ENCODE results near the gene DHRS2. TPM values are rescaled to one million over a fixed set of nuclear protein-coding genes. Genes with fewer than 3 reads are reported as not detected.

DHRS2 gene
- polyA plus RNA-seq, 1 of the 3 experiments (the other 2 are of a cell fraction): 1.2 TPM

- H3K27me3 ChIP-seq (ENCODE audit: insufficient read depth): peaks cover 4% of the 10 kb centered on the region; the same call in 1 of the 2 replicates
- TF ChIP-seq SIN3A (IDR thresholded peaks at IDR 0.05; ENCODE audit: borderline replicate concordance, low read depth, low read length): no peak
- no peak for TF ChIP-seq NFIC (IDR thresholded peaks at IDR 0.05; ENCODE audit: borderline replicate concordance)
- TF ChIP-seq TAF1 (IDR thresholded peaks at IDR 0.05; ENCODE audit: borderline replicate concordance, low read depth, low read length): no peak
- WGBS (ENCODE audit: low lambda C conversion rate): 15% methylated on average over 7 of the region's 8 CpGs
- no peak overlapping the region for H3K4me2 ChIP-seq
- H2AFZ ChIP-seq (ENCODE audit: low read depth): no peak overlapping the region
- no peaks in the 10 kb centered on the region for H3K79me2 ChIP-seq (ENCODE audit: insufficient read depth)
- no peaks in the 10 kb centered on the region for H3K9me3 ChIP-seq
- no peak overlapping the region for H3K4me3 ChIP-seq (ENCODE audit: low read depth in 2 of 2, low read length in 1 of 2)
- H3K9me2 ChIP-seq: no peaks in the 10 kb centered on the region
- no peaks in the 10 kb centered on the region for H3K36me3 ChIP-seq (replicated peaks in 1 of 2; ENCODE audit: control insufficient read depth in 1 of 2, insufficient read depth in 2 of 2, low read length in 1 of 2)
- H3K9ac ChIP-seq: no peak overlapping the region
- CTCF ChIA-PET: no interaction called here
- POLR2A ChIA-PET: no interaction called here
- peaks cover 0 to 9% of the 10 kb centered on the region in 2 experiments; a peak in 1 of 4 replicates for H3K4me1 ChIP-seq (ENCODE audit: control insufficient read depth in 1 of 2, insufficient read depth in 2 of 2, low read depth in 1 of 2, low read length in 1 of 2)
- DNase-seq: no peak
- H4K20me1 ChIP-seq (ENCODE audit: insufficient read depth): no peaks in the 10 kb centered on the region
- H3F3A ChIP-seq (replicated peaks; ENCODE audit: insufficient read depth): no peaks in the 10 kb centered on the region
- H3K27ac ChIP-seq (ENCODE audit: low read depth in 2 of 2, low read length in 1 of 2): no peak overlapping the region
Measured at GRCh38 chr14:23694085-23694948, 58.2 kb downstream of the DHRS2 start.

Other genes with a start within 250 kb of the DHRS2 start
- not detected in 2 replicates for gene MYH6, start 228.1 kb upstream of the DHRS2 start, polyA plus RNA-seq (2012; rRNA removed)
- gene MYH7, start 200.7 kb upstream of the DHRS2 start, polyA plus RNA-seq (2012; rRNA removed): not detected in 2 replicates
- 64.3 and 85.9 TPM in 2 replicates for gene NGDN, start 166.7 kb upstream of the DHRS2 start, polyA plus RNA-seq (2012; rRNA removed)
- 0.28 and 0.77 TPM in 2 replicates for gene ZFHX2, start 84.6 kb upstream of the DHRS2 start, polyA plus RNA-seq (2012; rRNA removed)
- gene THTPA, start 80.1 kb upstream of the DHRS2 start, polyA plus RNA-seq (2012; rRNA removed): 15.5 and 16.3 TPM in 2 replicates
- gene AP1G2, start 68.6 kb upstream of the DHRS2 start, polyA plus RNA-seq (2012; rRNA removed): 88.3 and 114 TPM in 2 replicates
- 8.7 and 8.8 TPM in 2 replicates for gene JPH4, start 57.6 kb upstream of the DHRS2 start, polyA plus RNA-seq (2012; rRNA removed)

Measured in SK-N-SH (cell line).